IMR-90 (cell line): ENCODE data around the gene CDX2. TPM values are rescaled to one million over a fixed set of nuclear protein-coding genes. Genes with fewer than 3 reads are reported as not detected.

Experiments used
- ATAC-seq: fragments of 200-7000 bp; cut with Tn5 transposase; 2 replicates; pipeline ENCODE4 v1.9.1; 2020; ENCODE audit warnings: low read depth, mild to moderate bottlenecking, moderate library complexity
- BruUV-seq: library from RNA; stranded (reverse); fragments of 400-500 nt; replicated peaks from 2 replicates; lab custom pipeline; 2021; lab: Mats Ljungman, UMichigan
- CTCF ChIA-PET: fragments of 300-600 bp; formaldehyde crosslinking; extraction: SDS; loops from one replicate; lab custom pipeline; 2021; ENCODE audit warnings: antibody characterized with exemption; lab: Yijun Ruan, JAX
- POLR2A ChIA-PET: fragments of 300-600 bp; sonication (Branson Sonifier 250); formaldehyde crosslinking; loops from one replicate; lab custom pipeline; 2022; ENCODE audit warnings: antibody characterized with exemption; ENCODE audit not compliant: unreplicated experiment; lab: Charles Lee
- DNase-seq: peaks from one replicate; pipeline ENCODE4 v3.0.0; 2013
- H2AFZ ChIP-seq: replicated peaks from 2 replicates; pipeline ENCODE3; 2013; ENCODE audit warnings: low read length, mild to moderate bottlenecking; ENCODE audit not compliant: poor library complexity
- H2AK5ac ChIP-seq: 2 replicates; pipeline ENCODE4 v1.6.1; 2013; ENCODE audit warnings: low read depth, low read length, inconsistent platforms
- H2AK9ac ChIP-seq: replicated peaks from 2 replicates; pipeline ENCODE3; 2013; ENCODE audit warnings: mild to moderate bottlenecking, low read depth, low read length, moderate library complexity; ENCODE audit not compliant: poor library complexity
- H2BK120ac ChIP-seq: 2 replicates; pipeline ENCODE4 v1.6.1; 2013; ENCODE audit warnings: low read depth, low read length, inconsistent platforms
- H2BK15ac ChIP-seq: 3 replicates; pipeline ENCODE4 v1.6.1; 2013; ENCODE audit warnings: low read depth, low read length, inconsistent platforms
- H2BK20ac ChIP-seq: 2 replicates; pipeline ENCODE4 v1.6.1; 2013; ENCODE audit warnings: low read depth, mild to moderate bottlenecking, inconsistent platforms, low read length, moderate library complexity
- H2BK5ac ChIP-seq: 2 replicates; pipeline ENCODE4 v1.6.1; 2013; ENCODE audit warnings: mild to moderate bottlenecking, low read depth, low read length, inconsistent platforms; ENCODE audit not compliant: poor library complexity, severe bottlenecking
- H3K14ac ChIP-seq: replicated peaks from 2 replicates; pipeline ENCODE4 v1.6.1; 2013; ENCODE audit warnings: low read depth, low read length, inconsistent platforms
- H3K18ac ChIP-seq: 2 replicates; pipeline ENCODE4 v1.6.1; 2013; ENCODE audit warnings: low read depth, low read length, control low read depth
- H3K23ac ChIP-seq: 2 replicates; pipeline ENCODE4 v1.6.1; 2013; ENCODE audit warnings: low read depth, low read length, inconsistent platforms
- H3K27ac ChIP-seq: 2 replicates; pipeline ENCODE4 v1.5.1; 2013; ENCODE audit warnings: mild to moderate bottlenecking, control low read depth, low read length; ENCODE audit not compliant: insufficient read depth
- H3K27me3 ChIP-seq: 2 replicates; pipeline ENCODE4 v1.6.1; 2013; ENCODE audit warnings: low read length; ENCODE audit not compliant: control insufficient read depth, insufficient read depth
- H3K36me3 ChIP-seq: 2 replicates; pipeline ENCODE4 v1.6.1; 2013; ENCODE audit warnings: low read length, mixed read lengths; ENCODE audit not compliant: control insufficient read depth, insufficient read depth
- H3K4ac ChIP-seq: 2 replicates; pipeline ENCODE4 v1.6.1; 2013; ENCODE audit warnings: low read depth, low read length, inconsistent platforms
- H3K4me1 ChIP-seq: 2 replicates; pipeline ENCODE4 v1.6.1; 2013; ENCODE audit warnings: low read length, mixed read lengths; ENCODE audit not compliant: control insufficient read depth, insufficient read depth
- H3K4me2 ChIP-seq: 2 replicates; pipeline ENCODE4 v1.6.1; 2013; ENCODE audit warnings: low read depth, mild to moderate bottlenecking, control low read depth, low read length, moderate library complexity
- H3K4me3 ChIP-seq: 2 replicates; pipeline ENCODE4 v1.5.1; 2013; ENCODE audit warnings: low read depth, mild to moderate bottlenecking, control low read depth, low read length, moderate library complexity; ENCODE audit not compliant: insufficient read depth
- H3K56ac ChIP-seq: 2 replicates; pipeline ENCODE4 v1.6.1; 2013; ENCODE audit warnings: low read length, inconsistent platforms; ENCODE audit not compliant: insufficient read depth; ENCODE audit errors: extremely low read depth
- H3K79me1 ChIP-seq, 2 experiments: 2 replicates each; pipeline ENCODE4 v1.6.1; 2013; ENCODE audit warnings: low read length in 2 of 2, inconsistent platforms in 1 of 2, low read depth in 1 of 2
- H3K9ac ChIP-seq: 2 replicates; pipeline ENCODE4 v1.6.1; 2013; ENCODE audit warnings: low read depth, low read length, control low read depth
- H3K9me1 ChIP-seq: 2 replicates; pipeline ENCODE4 v1.6.1; 2013; ENCODE audit warnings: low read length, inconsistent platforms; ENCODE audit not compliant: insufficient read depth
- H3K9me3 ChIP-seq: 2 replicates; pipeline ENCODE4 v1.6.1; 2013; ENCODE audit warnings: low read length; ENCODE audit not compliant: control insufficient read depth, insufficient read depth
- H4K20me1 ChIP-seq: 2 replicates; pipeline ENCODE4 v1.6.1; 2013; ENCODE audit warnings: low read length, inconsistent platforms; ENCODE audit not compliant: insufficient read depth
- H4K5ac ChIP-seq: 2 replicates; pipeline ENCODE4 v1.6.1; 2013; ENCODE audit warnings: mild to moderate bottlenecking, low read depth, low read length, control low read depth
- H4K8ac ChIP-seq, 2 experiments: 2 replicates each; pipeline ENCODE4 v1.6.1; 2013; ENCODE audit warnings: low read depth in 2 of 2, low read length in 2 of 2, control low read depth in 1 of 2, inconsistent platforms in 1 of 2
- H4K91ac ChIP-seq: 2 replicates; pipeline ENCODE4 v1.6.1; 2013; ENCODE audit warnings: low read depth, low read length, inconsistent platforms; ENCODE audit not compliant: insufficient read depth
- CEBPB ChIP-seq: IDR thresholded peaks from 2 replicates; pipeline ENCODE4 v1.6.1; 2012; ENCODE audit warnings: low read depth, low read length, improper control_type of control experiment
- CTCF ChIP-seq: conservative IDR thresholded peaks from 2 replicates; pipeline ENCODE4 v1.5.1; 2012; ENCODE audit warnings: mild to moderate bottlenecking, low read depth, low read length, improper control_type of control experiment
- MXI1 ChIP-seq: IDR thresholded peaks from 2 replicates; pipeline ENCODE4 v1.6.1; 2012; ENCODE audit warnings: low read depth, mild to moderate bottlenecking, low read length, moderate library complexity, borderline replicate concordance
- WGBS, 2 experiments: methylation state at CpG; one replicate each; pipeline versions ENCODE4 v1.1.5 to v1.1.7; 2013; ENCODE audit warnings: missing lambda C conversion rate in 2 of 2; ENCODE audit not compliant: insufficient read length in 1 of 2; ENCODE audit errors: extremely low coverage in 2 of 2; 5-methylcytosine and 5-hydroxymethylcytosine counted together
- dilution Hi-C: fragments of 300-500 bp; cut with HindIII; formaldehyde crosslinking; loops from one replicate; pipeline ENCODE4 v1.14.3; 2018; ENCODE audit warnings: low sequenced_read_pairs; ENCODE audit not compliant: unreplicated experiment
- in situ Hi-C: fragments of 300-500 bp; cut with MboI; formaldehyde crosslinking; loops from 3 replicates; pipeline ENCODE4 v1.14.3; 2019; ENCODE audit warnings: low sequenced_read_pairs, inconsistent platforms, mixed read lengths
- intact Hi-C: fragments of 100-400 bp; cut with micrococcal nuclease; formaldehyde crosslinking; loops from 2 replicates; pipeline ENCODE4 v1.10.0; 2022
- polyA plus RNA-seq, 3 experiments: library from polyadenylated mRNA; depleted of rRNA; stranded (reverse); fragments of >200 nt; gene quantifications; 2 replicates each; pipeline ENCODE4 v1.2.3, GENCODE V29; 2012; ENCODE audit warnings: low replicate concordance in 1 of 3
- total RNA-seq: library from RNA; depleted of rRNA; stranded (reverse); fragments of >200 nt; gene quantifications from 2 replicates; pipeline ENCODE4 v1.2.3, GENCODE V29; 2012

Gene CDX2
- total and polyA plus RNA-seq, 2 of the 4 experiments (the other 2 are of a cell fraction): not detected

- no peak for DNase-seq
- dilution Hi-C loops: no loop called here
- H2BK120ac ChIP-seq: no peak within 1 kb of the TSS
- no peak within 1 kb of the TSS for H3K23ac ChIP-seq
- TF ChIP-seq CEBPB (peak; percentile 36), CTCF (no peak), MXI1 (no peak)
- no peak within 1 kb of the TSS for H2BK20ac ChIP-seq
- H3K4me2 ChIP-seq: no peak within 1 kb of the TSS
- no peak within 1 kb of the TSS for H3K56ac ChIP-seq
- H2BK15ac ChIP-seq: no peak within 1 kb of the TSS; the same call in 2 of the 3 replicates
- no peak within 1 kb of the TSS for H4K91ac ChIP-seq
- no peak within 1 kb of the TSS for H2AK9ac ChIP-seq
- no peak within 1 kb of the TSS for H2AK5ac ChIP-seq
- no peak for ATAC-seq
- H3K14ac ChIP-seq: no peak within 1 kb of the TSS
- H3K4me3 ChIP-seq: no peak within 1 kb of the TSS
- H4K8ac ChIP-seq: no peak within 1 kb of the TSS
- H2AFZ ChIP-seq: no peak within 1 kb of the TSS
- no peak within 1 kb of the TSS for H2BK5ac ChIP-seq
- in situ Hi-C loops: loop anchor here (5.0 to 25.0 kb wide), 4 partner anchors 161 to 1014 kb away; no protein-coding TSS in a partner anchor
- H4K20me1 ChIP-seq: no peaks in the 10 kb centered on the region
- no peak within 1 kb of the TSS for H3K27ac ChIP-seq
- intact Hi-C loops: loop anchor here (10.0 kb wide), 4 partner anchors 124 to 1044 kb away; no protein-coding TSS in a partner anchor
- H3K18ac ChIP-seq: no peak within 1 kb of the TSS
- no peaks in the 10 kb centered on the region for H3K9me1 ChIP-seq
- no peaks in the 10 kb centered on the region for H3K4me1 ChIP-seq
- WGBS, 2 experiments: 50% methylated on average over 2 of the region's 11 CpGs; no CpG with 5 or more reads in 1 of the 2 experiments
- H4K5ac ChIP-seq: no peak within 1 kb of the TSS
- no peaks in the 10 kb centered on the region for H3K36me3 ChIP-seq
- no TSS peak for BruUV-seq
- ChIA-PET POLR2A (no interaction called here), CTCF (no interaction called here)
- H3K9me3 ChIP-seq: no peaks in the 10 kb centered on the region
- no peak within 1 kb of the TSS for H3K9ac ChIP-seq
- no peak within 1 kb of the TSS for H3K4ac ChIP-seq
- peaks cover 44% of the 10 kb centered on the region for H3K27me3 ChIP-seq
- no peaks in the 10 kb centered on the region for H3K79me1 ChIP-seq
Observed at GRCh38 chr13:27988520-27988919, 19.4 kb upstream of the CDX2 start, which contains the start of gene URAD. URAD (minus strand) TSS chr13:27988693; CDS start chr13:27988637, 56 bp downstream.
